GM12878 (cell line): Measurements from ENCODE around the gene CEP135. TPM values are rescaled to one million over a fixed set of nuclear protein-coding genes. Genes with fewer than 3 reads are reported as not detected.

Source experiments
- ATAC-seq: fragments of 200-7000 bp; cut with Tn5 transposase; 3 replicates; pipeline ENCODE4 v1.9.1; 2020; ENCODE audit warnings: mild to moderate bottlenecking, moderate library complexity
- BruUV-seq: library from RNA; stranded (reverse); fragments of 400-500 nt; replicated peaks from 2 replicates; lab custom pipeline; 2021; lab: Mats Ljungman, UMichigan
- CTCF ChIA-PET: fragments of 300-600 bp; sonication (Branson Sonifier 250); formaldehyde crosslinking; extraction: SDS; loops from one replicate; lab custom pipeline; 2021; ENCODE audit warnings: inconsistent platforms; lab: Yijun Ruan, JAX
- POLR2A ChIA-PET: fragments of 350-600 bp; formaldehyde crosslinking; extraction: SDS; loops from one replicate; lab custom pipeline; 2021; ENCODE audit warnings: inconsistent platforms; lab: Charles Lee
- RAD21 ChIA-PET: fragments of 300-600 bp; sonication (Branson Sonifier 250); formaldehyde crosslinking; loops from one replicate; lab custom pipeline; 2023; ENCODE audit warnings: antibody characterized with exemption; ENCODE audit not compliant: unreplicated experiment; lab: Charles Lee
- SMC1A ChIA-PET: fragments of 300-600 bp; sonication (Branson Sonifier 250); formaldehyde crosslinking; loops from one replicate; lab custom pipeline; 2023; ENCODE audit not compliant: unreplicated experiment, uncharacterized antibody; lab: Charles Lee
- DNase-seq: peaks from one replicate; pipeline ENCODE4 v3.0.0-alpha.2; 2011; ENCODE audit warnings: low read depth, low spot score
- FAIRE-seq: peaks from 3 replicates; lab custom pipeline; 2011; peaks lifted over from hg19 to GRCh38; lab: Jason Lieb, UNC
- H2AFZ ChIP-seq: 2 replicates; pipeline ENCODE4 v1.6.0; 2011; ENCODE audit warnings: low read depth, low read length, control low read depth; ENCODE audit not compliant: control insufficient read depth
- H3K27ac ChIP-seq: 2 replicates; pipeline ENCODE4 v1.5.1; 2011; ENCODE audit warnings: control low read depth; ENCODE audit not compliant: control insufficient read depth, insufficient read depth
- H3K27me3 ChIP-seq, 2 experiments: replicated peaks in 1 of 2; 2 replicates each; pipeline versions ENCODE4 v1.6.0 to v1.6.1; 2011; ENCODE audit warnings: low read length in 1 of 2; ENCODE audit not compliant: control insufficient read depth in 2 of 2, insufficient read depth in 2 of 2
- H3K36me3 ChIP-seq, 2 experiments: 2 replicates each; pipeline ENCODE4 v1.5.1; 2011; ENCODE audit warnings: low read length in 1 of 2; ENCODE audit not compliant: control insufficient read depth in 2 of 2, insufficient read depth in 2 of 2
- H3K4me1 ChIP-seq: 2 replicates; pipeline ENCODE4 v1.6.1; 2011; ENCODE audit warnings: mild to moderate bottlenecking, low read length, moderate library complexity, mixed read lengths; ENCODE audit not compliant: control insufficient read depth, insufficient read depth
- H3K4me2 ChIP-seq: 2 replicates; pipeline ENCODE4 v1.6.0; 2011; ENCODE audit warnings: control low read depth; ENCODE audit not compliant: control insufficient read depth, insufficient read depth
- H3K4me3 ChIP-seq: fragments of 200-600 bp; sonication (generic); 2 replicates; pipeline ENCODE4 v1.5.1; 2016
- H3K79me2 ChIP-seq: 2 replicates; pipeline ENCODE4 v1.6.0; 2011; ENCODE audit warnings: low read length; ENCODE audit not compliant: control insufficient read depth, insufficient read depth
- H3K9ac ChIP-seq: 2 replicates; pipeline ENCODE4 v1.8.0; 2011; ENCODE audit warnings: low read length, control low read depth, mixed read lengths; ENCODE audit not compliant: control insufficient read depth, insufficient read depth
- H3K9me3 ChIP-seq: replicated peaks from 3 replicates; pipeline ENCODE4 v1.5.1; 2011; ENCODE audit warnings: mild to moderate bottlenecking, low read length; ENCODE audit not compliant: control insufficient read depth, insufficient read depth
- H4K20me1 ChIP-seq: 2 replicates; pipeline ENCODE4 v1.6.0; 2011; ENCODE audit not compliant: control insufficient read depth, insufficient read depth
- CREM ChIP-seq: IDR thresholded peaks from 2 replicates; pipeline ENCODE4 v1.6.1; 2014; ENCODE audit warnings: antibody characterized with exemption, low read depth
- HDAC2 ChIP-seq: fragments of 200-600 bp; sonication (generic); IDR thresholded peaks from 2 replicates; pipeline ENCODE4 v1.6.1; 2017
- MYC ChIP-seq: IDR thresholded peaks from 2 replicates; pipeline ENCODE4 v1.6.1; 2011; ENCODE audit warnings: mild to moderate bottlenecking, low read length, moderate library complexity, inconsistent platforms; ENCODE audit not compliant: insufficient read depth, insufficient replicate concordance, insufficient read length, severe bottlenecking
- NFYA ChIP-seq: IDR thresholded peaks from 2 replicates; pipeline ENCODE4 v1.6.1; 2011; ENCODE audit warnings: low read depth, mild to moderate bottlenecking, low read length, improper control_type of control experiment, borderline replicate concordance
- RCOR1 ChIP-seq: conservative IDR thresholded peaks from 2 replicates; pipeline ENCODE4 v1.6.1; 2012; ENCODE audit warnings: low read depth, low read length, improper control_type of control experiment
- TCF3 ChIP-seq: IDR thresholded peaks from 2 replicates; pipeline ENCODE4 v1.6.1; 2012; ENCODE audit warnings: low read depth, mild to moderate bottlenecking, low read length, borderline replicate concordance; ENCODE audit not compliant: insufficient read depth
- WRNIP1 ChIP-seq: IDR thresholded peaks from 2 replicates; pipeline ENCODE4 v1.6.1; 2011; ENCODE audit warnings: low read depth, low read length, improper control_type of control experiment, borderline replicate concordance
- WGBS: methylation state at CpG from one replicate; pipeline ENCODE4 v1.1.6; 2016; ENCODE audit warnings: low lambda C conversion rate; ENCODE audit not compliant: insufficient replicate concordance, insufficient coverage; ENCODE audit errors: missing lambda C conversion rate; 5-methylcytosine and 5-hydroxymethylcytosine counted together
- in situ Hi-C: fragments of 300-500 bp; cut with MboI; formaldehyde crosslinking; loops from 9 replicates; pipeline ENCODE4 v1.14.3; 2018; ENCODE audit warnings: mixed read lengths
- intact Hi-C: fragments of 100-400 bp; cut with micrococcal nuclease; formaldehyde crosslinking; loops from one replicate; pipeline ENCODE4 v1.14.2; 2022; ENCODE audit not compliant: unreplicated experiment
- polyA plus RNA-seq, 11 experiments: library from polyadenylated mRNA; depleted of rRNA in 4 of 11; unstranded in 6 of 11; stranded (reverse) in 5 of 11; fragments of >200 nt; fragmentation: Nextera tagmentation in 4 of 11; fragmentation: Illumina TruSeq in 1 of 11; extraction: Ambion mirVana in 4 of 11; extraction: Trizol in 1 of 11; gene quantifications; 1 replicate in 1 of 11; 2 replicates in 10 of 11; pipeline versions ENCODE4 v1.2.1 to v1.2.3, GENCODE V29; 2011 to 2016; ENCODE audit warnings: inconsistent platforms in 2 of 11, missing spikeins in 2 of 11, low read depth in 1 of 11
- total RNA-seq, 4 experiments: library from RNA; depleted of rRNA in 3 of 4; stranded (reverse); fragments of >200 nt in 3 of 4; fragmentation: Illumina TruSeq in 1 of 4; extraction: Trizol in 1 of 4; gene quantifications; 2 replicates each; pipeline versions ENCODE4 v1.2.1 to v1.2.3, GENCODE V29; 2013 to 2021
- TF ChIP-seq, protein P1 (sequence below): IDR thresholded peaks from 2 replicates; pipeline ENCODE4 v1.6.1; 2011; ENCODE audit warnings: borderline replicate concordance, low read depth, mild to moderate bottlenecking, moderate library complexity, mixed read lengths, low read length; ENCODE audit not compliant: insufficient read depth; ENCODE audit errors: extremely low read length
- TF ChIP-seq, protein P2 (sequence below): fragments of 450-650 bp; IDR thresholded peaks from 2 replicates; pipeline ENCODE4 v1.6.1; 2017; ENCODE audit warnings: low read depth, mild to moderate bottlenecking, moderate library complexity
- TF ChIP-seq, protein P3 (sequence below): fragments of 450-650 bp; formaldehyde crosslinking; IDR thresholded peaks from 2 replicates; pipeline ENCODE4 v1.5.0; 2022; ENCODE audit warnings: mild to moderate bottlenecking, missing genetic modification characterization
- TF ChIP-seq, protein P4 (sequence below): fragments of 450-650 bp; IDR thresholded peaks from 2 replicates; pipeline ENCODE4 v1.6.1; 2018; ENCODE audit warnings: mild to moderate bottlenecking, low read depth, moderate library complexity; ENCODE audit not compliant: partially characterized antibody
- TF ChIP-seq, protein P5 (sequence below): fragments of 450-650 bp; IDR thresholded peaks from 2 replicates; pipeline ENCODE4 v1.6.1; 2017; ENCODE audit warnings: mild to moderate bottlenecking

The CEP135 gene
- total and polyA plus RNA-seq, 10 of the 15 experiments (the other 5 are each of a cell fraction or from before 2014, with no cell fraction given): 2.9 to 13.6 (median 10.1) TPM

DNA sequence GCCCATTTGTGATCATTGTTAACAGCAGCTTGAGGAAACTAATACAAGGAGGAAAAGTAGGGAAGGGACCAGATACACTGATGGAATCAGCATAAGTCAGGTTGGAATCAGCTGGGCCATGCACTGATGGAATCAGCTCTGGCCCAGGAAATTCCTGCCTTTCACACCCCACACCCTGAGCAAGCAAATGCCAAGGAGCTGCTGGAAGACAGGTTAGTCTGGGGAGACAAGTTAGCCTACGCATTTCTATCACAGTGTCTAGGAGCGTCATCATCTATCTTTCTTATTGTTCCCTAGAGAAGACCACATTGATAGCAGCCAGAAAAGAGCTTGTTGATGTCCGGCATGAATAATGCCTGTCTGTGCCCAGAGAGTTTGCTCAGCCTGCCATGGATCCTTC, 16.2 kb upstream of the CEP135 start:
- in situ Hi-C loops (no loop called here), intact Hi-C loops (no loop called here)
- FAIRE-seq (no peak), DNase-seq (no peak), ATAC-seq (no peak)
- Histone ChIP-seq H3K9ac (no peak overlapping the region), H3K9me3 (no peaks in the 10 kb centered on the region), H3K4me1 (no peaks in the 10 kb centered on the region), H4K20me1 (no peaks in the 10 kb centered on the region), H3K27me3 (no peaks in the 10 kb centered on the region), H3K27ac (no peak overlapping the region), H3K4me2 (no peak overlapping the region), H3K79me2 (no peaks in the 10 kb centered on the region), H2AFZ (no peak overlapping the region), H3K36me3 (no peaks in the 10 kb centered on the region), H3K4me3 (no peak overlapping the region)
- TF ChIP-seq WRNIP1 (no peak), HDAC2 (no peak), NFYA (no peak), MYC (no peak), TCF3 (no peak), CREM (no peak), RCOR1 (no peak)
- TF ChIP-seq, protein P1, sequence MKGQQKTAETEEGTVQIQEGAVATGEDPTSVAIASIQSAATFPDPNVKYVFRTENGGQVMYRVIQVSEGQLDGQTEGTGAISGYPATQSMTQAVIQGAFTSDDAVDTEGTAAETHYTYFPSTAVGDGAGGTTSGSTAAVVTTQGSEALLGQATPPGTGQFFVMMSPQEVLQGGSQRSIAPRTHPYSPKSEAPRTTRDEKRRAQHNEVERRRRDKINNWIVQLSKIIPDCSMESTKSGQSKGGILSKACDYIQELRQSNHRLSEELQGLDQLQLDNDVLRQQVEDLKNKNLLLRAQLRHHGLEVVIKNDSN: no peak
- TF ChIP-seq, protein P2, sequence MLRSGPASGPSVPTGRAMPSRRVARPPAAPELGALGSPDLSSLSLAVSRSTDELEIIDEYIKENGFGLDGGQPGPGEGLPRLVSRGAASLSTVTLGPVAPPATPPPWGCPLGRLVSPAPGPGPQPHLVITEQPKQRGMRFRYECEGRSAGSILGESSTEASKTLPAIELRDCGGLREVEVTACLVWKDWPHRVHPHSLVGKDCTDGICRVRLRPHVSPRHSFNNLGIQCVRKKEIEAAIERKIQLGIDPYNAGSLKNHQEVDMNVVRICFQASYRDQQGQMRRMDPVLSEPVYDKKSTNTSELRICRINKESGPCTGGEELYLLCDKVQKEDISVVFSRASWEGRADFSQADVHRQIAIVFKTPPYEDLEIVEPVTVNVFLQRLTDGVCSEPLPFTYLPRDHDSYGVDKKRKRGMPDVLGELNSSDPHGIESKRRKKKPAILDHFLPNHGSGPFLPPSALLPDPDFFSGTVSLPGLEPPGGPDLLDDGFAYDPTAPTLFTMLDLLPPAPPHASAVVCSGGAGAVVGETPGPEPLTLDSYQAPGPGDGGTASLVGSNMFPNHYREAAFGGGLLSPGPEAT: no peak
- TF ChIP-seq, protein P3, sequence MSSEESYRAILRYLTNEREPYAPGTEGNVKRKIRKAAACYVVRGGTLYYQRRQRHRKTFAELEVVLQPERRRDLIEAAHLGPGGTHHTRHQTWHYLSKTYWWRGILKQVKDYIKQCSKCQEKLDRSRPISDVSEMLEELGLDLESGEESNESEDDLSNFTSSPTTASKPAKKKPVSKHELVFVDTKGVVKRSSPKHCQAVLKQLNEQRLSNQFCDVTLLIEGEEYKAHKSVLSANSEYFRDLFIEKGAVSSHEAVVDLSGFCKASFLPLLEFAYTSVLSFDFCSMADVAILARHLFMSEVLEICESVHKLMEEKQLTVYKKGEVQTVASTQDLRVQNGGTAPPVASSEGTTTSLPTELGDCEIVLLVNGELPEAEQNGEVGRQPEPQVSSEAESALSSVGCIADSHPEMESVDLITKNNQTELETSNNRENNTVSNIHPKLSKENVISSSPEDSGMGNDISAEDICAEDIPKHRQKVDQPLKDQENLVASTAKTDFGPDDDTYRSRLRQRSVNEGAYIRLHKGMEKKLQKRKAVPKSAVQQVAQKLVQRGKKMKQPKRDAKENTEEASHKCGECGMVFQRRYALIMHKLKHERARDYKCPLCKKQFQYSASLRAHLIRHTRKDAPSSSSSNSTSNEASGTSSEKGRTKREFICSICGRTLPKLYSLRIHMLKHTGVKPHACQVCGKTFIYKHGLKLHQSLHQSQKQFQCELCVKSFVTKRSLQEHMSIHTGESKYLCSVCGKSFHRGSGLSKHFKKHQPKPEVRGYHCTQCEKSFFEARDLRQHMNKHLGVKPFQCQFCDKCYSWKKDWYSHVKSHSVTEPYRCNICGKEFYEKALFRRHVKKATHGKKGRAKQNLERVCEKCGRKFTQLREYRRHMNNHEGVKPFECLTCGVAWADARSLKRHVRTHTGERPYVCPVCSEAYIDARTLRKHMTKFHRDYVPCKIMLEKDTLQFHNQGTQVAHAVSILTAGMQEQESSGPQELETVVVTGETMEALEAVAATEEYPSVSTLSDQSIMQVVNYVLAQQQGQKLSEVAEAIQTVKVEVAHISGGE (CRISPR knock-in tag): no peak
- TF ChIP-seq, protein P4, sequence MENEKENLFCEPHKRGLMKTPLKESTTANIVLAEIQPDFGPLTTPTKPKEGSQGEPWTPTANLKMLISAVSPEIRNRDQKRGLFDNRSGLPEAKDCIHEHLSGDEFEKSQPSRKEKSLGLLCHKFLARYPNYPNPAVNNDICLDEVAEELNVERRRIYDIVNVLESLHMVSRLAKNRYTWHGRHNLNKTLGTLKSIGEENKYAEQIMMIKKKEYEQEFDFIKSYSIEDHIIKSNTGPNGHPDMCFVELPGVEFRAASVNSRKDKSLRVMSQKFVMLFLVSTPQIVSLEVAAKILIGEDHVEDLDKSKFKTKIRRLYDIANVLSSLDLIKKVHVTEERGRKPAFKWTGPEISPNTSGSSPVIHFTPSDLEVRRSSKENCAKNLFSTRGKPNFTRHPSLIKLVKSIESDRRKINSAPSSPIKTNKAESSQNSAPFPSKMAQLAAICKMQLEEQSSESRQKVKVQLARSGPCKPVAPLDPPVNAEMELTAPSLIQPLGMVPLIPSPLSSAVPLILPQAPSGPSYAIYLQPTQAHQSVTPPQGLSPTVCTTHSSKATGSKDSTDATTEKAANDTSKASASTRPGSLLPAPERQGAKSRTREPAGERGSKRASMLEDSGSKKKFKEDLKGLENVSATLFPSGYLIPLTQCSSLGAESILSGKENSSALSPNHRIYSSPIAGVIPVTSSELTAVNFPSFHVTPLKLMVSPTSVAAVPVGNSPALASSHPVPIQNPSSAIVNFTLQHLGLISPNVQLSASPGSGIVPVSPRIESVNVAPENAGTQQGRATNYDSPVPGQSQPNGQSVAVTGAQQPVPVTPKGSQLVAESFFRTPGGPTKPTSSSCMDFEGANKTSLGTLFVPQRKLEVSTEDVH: no peak
- TF ChIP-seq, protein P5, sequence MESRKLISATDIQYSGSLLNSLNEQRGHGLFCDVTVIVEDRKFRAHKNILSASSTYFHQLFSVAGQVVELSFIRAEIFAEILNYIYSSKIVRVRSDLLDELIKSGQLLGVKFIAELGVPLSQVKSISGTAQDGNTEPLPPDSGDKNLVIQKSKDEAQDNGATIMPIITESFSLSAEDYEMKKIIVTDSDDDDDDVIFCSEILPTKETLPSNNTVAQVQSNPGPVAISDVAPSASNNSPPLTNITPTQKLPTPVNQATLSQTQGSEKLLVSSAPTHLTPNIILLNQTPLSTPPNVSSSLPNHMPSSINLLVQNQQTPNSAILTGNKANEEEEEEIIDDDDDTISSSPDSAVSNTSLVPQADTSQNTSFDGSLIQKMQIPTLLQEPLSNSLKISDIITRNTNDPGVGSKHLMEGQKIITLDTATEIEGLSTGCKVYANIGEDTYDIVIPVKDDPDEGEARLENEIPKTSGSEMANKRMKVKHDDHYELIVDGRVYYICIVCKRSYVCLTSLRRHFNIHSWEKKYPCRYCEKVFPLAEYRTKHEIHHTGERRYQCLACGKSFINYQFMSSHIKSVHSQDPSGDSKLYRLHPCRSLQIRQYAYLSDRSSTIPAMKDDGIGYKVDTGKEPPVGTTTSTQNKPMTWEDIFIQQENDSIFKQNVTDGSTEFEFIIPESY: no peak
- SMC1A ChIA-PET: interaction anchor here (1.0 to 1.2 kb wide), 2 partner anchors 9 to 15 kb away, joined by 3 to 4 read pairs; no protein-coding TSS in a partner anchor
- BruUV-seq: no TSS peak
- 100% methylated on average over 3 of the region's 3 CpGs for WGBS
- CTCF ChIA-PET: interaction anchor here (1.0 to 2.5 kb wide), 3 partner anchors 8 to 118 kb away, joined by 3 to 9 read pairs (median 3); partner anchors contain the start of gene CEP135
- RAD21 ChIA-PET: interaction anchor here (2.5 kb wide), 1 partner anchor 15 kb away, joined by 8 read pairs; no protein-coding TSS in a partner anchor
- POLR2A ChIA-PET: no interaction called here
